ENCODE results near the gene PAPPA2. TPM values are rescaled to one million over a fixed set of nuclear protein-coding genes. Genes with fewer than 3 reads are reported as not detected.

The PAPPA2 gene
- total and polyA plus RNA-seq, 7 donors: 0.05 to 1.1 (median 0.06) TPM; not detected in 2

GRCh38 chr1:176529395-176530090 is 66.6 kb downstream of the PAPPA2 start:
- Histone ChIP-seq H3K36me3 (ENCODE audit: insufficient read depth in 1 of 2, low read depth in 1 of 2) (no peaks in the 10 kb centered on the region), H3K9me3 (no peaks in the 10 kb centered on the region), H3K27me3 (ENCODE audit: insufficient read depth in 3 of 3, low read length in 2 of 3) (peaks cover 0 to 5% (median 0%) of the 10 kb centered on the region in 3 donors), H3K4me1 (no peaks in the 10 kb centered on the region), H3K4me3 (no peak overlapping the region), H3K27ac (no peak overlapping the region)
- intact Hi-C loops (cut with DNase I): no loop called here
- no peak for TF ChIP-seq CTCF (IDR thresholded peaks at IDR 0.05)
- 42 to 46% (median 43%) methylated on average over 7 of the region's 7 CpGs for WGBS, 3 donors
- ATAC-seq (no peak), DNase-seq (no peak)

DNA sequence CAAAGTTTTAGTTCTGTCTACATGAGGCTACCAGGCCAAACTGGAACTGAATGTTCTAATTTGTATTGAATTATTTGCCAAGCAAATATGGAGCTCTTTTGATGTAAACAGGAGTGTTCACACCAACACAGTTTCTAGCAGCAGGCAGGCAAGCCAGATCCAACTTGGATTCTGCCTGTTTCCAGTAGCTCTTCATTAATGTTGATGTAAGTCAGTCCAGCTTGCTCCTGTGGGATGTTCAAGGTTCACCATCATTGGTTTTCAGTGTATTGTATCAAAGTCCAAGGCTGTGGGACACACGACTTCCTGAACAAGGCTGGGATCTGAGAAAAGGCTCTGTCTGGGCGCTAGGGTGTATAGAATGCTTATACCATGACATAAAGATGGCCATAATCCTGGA is 68.1 kb downstream of the PAPPA2 start:
- intact Hi-C loops (cut with DNase I): no loop called here
- no peak for ATAC-seq
- DNase-seq: no peak
- Histone ChIP-seq H3K36me3 (ENCODE audit: insufficient read depth in 1 of 2, low read depth in 1 of 2) (no peaks in the 10 kb centered on the region), H3K27me3 (ENCODE audit: insufficient read depth in 3 of 3, low read length in 2 of 3) (peaks cover 0 to 1% (median 0%) of the 10 kb centered on the region in 3 donors), H3K4me3 (no peak overlapping the region), H3K9me3 (no peaks in the 10 kb centered on the region), H3K27ac (no peak overlapping the region), H3K4me1 (no peaks in the 10 kb centered on the region)
- WGBS, 3 donors: 82 to 88% (median 86%) methylated on average over 2 of the region's 2 CpGs
- TF ChIP-seq CTCF (IDR thresholded peaks at IDR 0.05): no peak

- H3K36me3 ChIP-seq (ENCODE audit: insufficient read depth in 1 of 2, low read depth in 1 of 2): no peaks in the 10 kb centered on the region
- intact Hi-C loops (cut with DNase I): no loop called here
- H3K27me3 ChIP-seq (ENCODE audit: insufficient read depth in 3 of 3, low read length in 2 of 3): no peaks in the 10 kb centered on the region
- no peak overlapping the region for H3K27ac ChIP-seq
- TF ChIP-seq CTCF (IDR thresholded peaks at IDR 0.05): no peak
- DNase-seq (no peak), ATAC-seq (no peak)
- 54 to 58% (median 56%) methylated on average over 16 of the region's 16 CpGs for WGBS, 3 donors
- no peak overlapping the region for H3K4me3 ChIP-seq
- no peaks in the 10 kb centered on the region for H3K4me1 ChIP-seq
- no peaks in the 10 kb centered on the region for H3K9me3 ChIP-seq
Measured at GRCh38 chr1:176531921-176532897, 69.2 kb downstream of the PAPPA2 start.

DNA sequence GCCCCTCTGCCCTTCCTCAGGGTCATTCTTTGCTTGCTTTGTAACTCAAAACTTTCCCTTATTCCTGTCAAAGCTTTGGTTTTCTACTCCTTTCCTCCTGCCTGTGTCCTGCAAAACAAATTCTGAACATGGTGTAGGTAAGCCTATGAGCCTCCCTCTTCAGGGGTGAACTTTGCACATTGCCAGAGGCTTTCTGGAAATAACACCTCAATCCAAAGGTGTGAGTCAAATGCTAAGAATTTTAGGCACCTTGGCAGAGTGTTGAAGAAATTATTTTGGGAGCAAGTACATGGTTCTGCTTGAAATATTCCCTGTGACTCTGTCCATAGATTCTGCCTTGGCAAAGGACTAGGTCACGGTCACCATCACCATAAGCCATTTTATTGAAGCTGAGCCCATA is 70.0 kb downstream of the PAPPA2 start:
- no peak for DNase-seq
- intact Hi-C loops (cut with DNase I): no loop called here
- WGBS, 3 donors: 91 to 93% (median 92%) methylated on average over 1 of the region's 1 CpG
- no peak for TF ChIP-seq CTCF (IDR thresholded peaks at IDR 0.05)
- no peaks in the 10 kb centered on the region for H3K27me3 ChIP-seq (ENCODE audit: insufficient read depth in 3 of 3, low read length in 2 of 3)
- H3K36me3 ChIP-seq (ENCODE audit: insufficient read depth in 1 of 2, low read depth in 1 of 2): no peaks in the 10 kb centered on the region
- ATAC-seq: no peak
- no peaks in the 10 kb centered on the region for H3K4me1 ChIP-seq
- no peak overlapping the region for H3K4me3 ChIP-seq
- H3K27ac ChIP-seq: no peak overlapping the region
- no peaks in the 10 kb centered on the region for H3K9me3 ChIP-seq
